A549 (cell line): Measurements from ENCODE around the gene STAG3.

ENCODE experiments used
- CTCF ChIP-seq: fragments of >200 bp; sonication (Bioruptor Twin); formaldehyde crosslinking; IDR thresholded peaks from 3 replicates; pipeline ENCODE4 v1.5.1; 2016
- HOXA7 ChIP-seq: fragments of 250-450 bp; sonication (Bioruptor Pico); IDR thresholded peaks from 2 replicates; pipeline ENCODE4 v1.5.0; 2020; ENCODE audit warnings: mild to moderate bottlenecking, moderate library complexity
- JUN ChIP-seq, 2 experiments: fragments of >200 bp; sonication (Bioruptor Twin); formaldehyde crosslinking; IDR thresholded peaks; 2 replicates in 1 of 2; 3 replicates in 1 of 2; pipeline ENCODE4 v1.6.1; 2016 to 2017
- KDM1A ChIP-seq: fragments of 200-600 bp; sonication (generic); IDR thresholded peaks from 2 replicates; pipeline ENCODE4 v1.6.1; 2016; ENCODE audit warnings: low read depth, mild to moderate bottlenecking
- NFE2L2 ChIP-seq: fragments of 150-350 bp; conservative IDR thresholded peaks from 2 replicates; pipeline ENCODE4 v1.6.1; 2014; ENCODE audit warnings: low read length
- RAD21 ChIP-seq, 2 experiments: fragments of >200 bp in 1 of 2; sonication (Bioruptor Twin) in 1 of 2; formaldehyde crosslinking in 1 of 2; IDR thresholded peaks in 1 of 2; conservative IDR thresholded peaks in 1 of 2; 2 replicates in 1 of 2; 3 replicates in 1 of 2; pipeline ENCODE4 v1.6.1; 2012 to 2018; ENCODE audit warnings: inconsistent platforms in 1 of 2
- RFX5 ChIP-seq: fragments of 450-650 bp; IDR thresholded peaks from 2 replicates; pipeline ENCODE4 v1.7.1; 2014; ENCODE audit warnings: antibody characterized with exemption, mild to moderate bottlenecking, moderate library complexity
- SMC3 ChIP-seq: fragments of >200 bp; sonication (Bioruptor Twin); formaldehyde crosslinking; IDR thresholded peaks from 3 replicates; pipeline ENCODE4 v1.6.1; 2018; ENCODE audit warnings: inconsistent platforms
- TF ChIP-seq, protein P1 (sequence below): IDR thresholded peaks from 2 replicates; pipeline ENCODE4 v1.6.1; 2012; ENCODE audit warnings: low read depth, borderline replicate concordance
- TF ChIP-seq, protein P2 (sequence below): fragments of 250-450 bp; sonication (Bioruptor Pico); IDR thresholded peaks from 2 replicates; pipeline ENCODE4 v1.5.0; 2021; ENCODE audit warnings: mild to moderate bottlenecking, moderate library complexity, borderline replicate concordance
- TF ChIP-seq, protein P3 (sequence below): fragments of 200-600 bp; sonication (generic); IDR thresholded peaks from 2 replicates; pipeline ENCODE4 v1.6.1; 2016; ENCODE audit warnings: antibody characterized with exemption, mild to moderate bottlenecking, moderate library complexity
- TF ChIP-seq, protein P4 (sequence below): fragments of 150-350 bp; IDR thresholded peaks from 2 replicates; pipeline ENCODE4 v1.6.1; 2014; ENCODE audit warnings: low read depth, mild to moderate bottlenecking, low read length

- TF ChIP-seq, protein P1, sequence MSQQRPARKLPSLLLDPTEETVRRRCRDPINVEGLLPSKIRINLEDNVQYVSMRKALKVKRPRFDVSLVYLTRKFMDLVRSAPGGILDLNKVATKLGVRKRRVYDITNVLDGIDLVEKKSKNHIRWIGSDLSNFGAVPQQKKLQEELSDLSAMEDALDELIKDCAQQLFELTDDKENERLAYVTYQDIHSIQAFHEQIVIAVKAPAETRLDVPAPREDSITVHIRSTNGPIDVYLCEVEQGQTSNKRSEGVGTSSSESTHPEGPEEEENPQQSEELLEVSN: no peak
- TF ChIP-seq JUN (IDR thresholded peaks at IDR 0.05): no peak
- TF ChIP-seq CTCF: no peak
- TF ChIP-seq, protein P2, sequence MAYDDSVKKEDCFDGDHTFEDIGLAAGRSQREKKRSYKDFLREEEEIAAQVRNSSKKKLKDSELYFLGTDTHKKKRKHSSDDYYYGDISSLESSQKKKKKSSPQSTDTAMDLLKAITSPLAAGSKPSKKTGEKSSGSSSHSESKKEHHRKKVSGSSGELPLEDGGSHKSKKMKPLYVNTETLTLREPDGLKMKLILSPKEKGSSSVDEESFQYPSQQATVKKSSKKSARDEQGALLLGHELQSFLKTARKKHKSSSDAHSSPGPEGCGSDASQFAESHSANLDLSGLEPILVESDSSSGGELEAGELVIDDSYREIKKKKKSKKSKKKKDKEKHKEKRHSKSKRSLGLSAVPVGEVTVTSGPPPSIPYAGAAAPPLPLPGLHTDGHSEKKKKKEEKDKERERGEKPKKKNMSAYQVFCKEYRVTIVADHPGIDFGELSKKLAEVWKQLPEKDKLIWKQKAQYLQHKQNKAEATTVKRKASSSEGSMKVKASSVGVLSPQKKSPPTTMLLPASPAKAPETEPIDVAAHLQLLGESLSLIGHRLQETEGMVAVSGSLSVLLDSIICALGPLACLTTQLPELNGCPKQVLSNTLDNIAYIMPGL: no peak
- TF ChIP-seq, protein P3, sequence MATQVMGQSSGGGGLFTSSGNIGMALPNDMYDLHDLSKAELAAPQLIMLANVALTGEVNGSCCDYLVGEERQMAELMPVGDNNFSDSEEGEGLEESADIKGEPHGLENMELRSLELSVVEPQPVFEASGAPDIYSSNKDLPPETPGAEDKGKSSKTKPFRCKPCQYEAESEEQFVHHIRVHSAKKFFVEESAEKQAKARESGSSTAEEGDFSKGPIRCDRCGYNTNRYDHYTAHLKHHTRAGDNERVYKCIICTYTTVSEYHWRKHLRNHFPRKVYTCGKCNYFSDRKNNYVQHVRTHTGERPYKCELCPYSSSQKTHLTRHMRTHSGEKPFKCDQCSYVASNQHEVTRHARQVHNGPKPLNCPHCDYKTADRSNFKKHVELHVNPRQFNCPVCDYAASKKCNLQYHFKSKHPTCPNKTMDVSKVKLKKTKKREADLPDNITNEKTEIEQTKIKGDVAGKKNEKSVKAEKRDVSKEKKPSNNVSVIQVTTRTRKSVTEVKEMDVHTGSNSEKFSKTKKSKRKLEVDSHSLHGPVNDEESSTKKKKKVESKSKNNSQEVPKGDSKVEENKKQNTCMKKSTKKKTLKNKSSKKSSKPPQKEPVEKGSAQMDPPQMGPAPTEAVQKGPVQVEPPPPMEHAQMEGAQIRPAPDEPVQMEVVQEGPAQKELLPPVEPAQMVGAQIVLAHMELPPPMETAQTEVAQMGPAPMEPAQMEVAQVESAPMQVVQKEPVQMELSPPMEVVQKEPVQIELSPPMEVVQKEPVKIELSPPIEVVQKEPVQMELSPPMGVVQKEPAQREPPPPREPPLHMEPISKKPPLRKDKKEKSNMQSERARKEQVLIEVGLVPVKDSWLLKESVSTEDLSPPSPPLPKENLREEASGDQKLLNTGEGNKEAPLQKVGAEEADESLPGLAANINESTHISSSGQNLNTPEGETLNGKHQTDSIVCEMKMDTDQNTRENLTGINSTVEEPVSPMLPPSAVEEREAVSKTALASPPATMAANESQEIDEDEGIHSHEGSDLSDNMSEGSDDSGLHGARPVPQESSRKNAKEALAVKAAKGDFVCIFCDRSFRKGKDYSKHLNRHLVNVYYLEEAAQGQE: no peak
- TF ChIP-seq SMC3: no peak
- TF ChIP-seq NFE2L2: no peak
- TF ChIP-seq, protein P4, sequence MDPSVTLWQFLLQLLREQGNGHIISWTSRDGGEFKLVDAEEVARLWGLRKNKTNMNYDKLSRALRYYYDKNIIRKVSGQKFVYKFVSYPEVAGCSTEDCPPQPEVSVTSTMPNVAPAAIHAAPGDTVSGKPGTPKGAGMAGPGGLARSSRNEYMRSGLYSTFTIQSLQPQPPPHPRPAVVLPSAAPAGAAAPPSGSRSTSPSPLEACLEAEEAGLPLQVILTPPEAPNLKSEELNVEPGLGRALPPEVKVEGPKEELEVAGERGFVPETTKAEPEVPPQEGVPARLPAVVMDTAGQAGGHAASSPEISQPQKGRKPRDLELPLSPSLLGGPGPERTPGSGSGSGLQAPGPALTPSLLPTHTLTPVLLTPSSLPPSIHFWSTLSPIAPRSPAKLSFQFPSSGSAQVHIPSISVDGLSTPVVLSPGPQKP: no peak
- no peak for TF ChIP-seq RAD21 (conservative IDR thresholded peaks at IDR 0.05 in 1 of 2, IDR thresholded peaks at IDR 0.05 in 1 of 2)
- TF ChIP-seq RFX5: no peak
- TF ChIP-seq KDM1A: no peak
- TF ChIP-seq HOXA7 (CRISPR knock-in tag): no peak
These were observed 79.3 kb downstream of the STAG3 start for GRCh38 chr7:100257017-100257416.
